HG02678 (cell line): Measurements from ENCODE around the gene ATP8A1.

Experiments used
- ATAC-seq: cut with Tn5 transposase; IDR thresholded peaks from one replicate; pipeline ENCODE4 v1.9.1; 2021; ENCODE audit warnings: mild to moderate bottlenecking, moderate library complexity; ENCODE audit not compliant: unreplicated experiment

ATP8A1 gene

GRCh38 chr4:42420140-42420539, 236.8 kb downstream of the ATP8A1 start:
- ATAC-seq: no peak

- ATAC-seq: no peak
Measured at GRCh38 chr4:42417550-42417949, 239.4 kb downstream of the ATP8A1 start.

GRCh38 chr4:42416017-42416416, 240.9 kb downstream of the ATP8A1 start:
- no peak for ATAC-seq

GRCh38 chr4:42415281-42415680, 241.6 kb downstream of the ATP8A1 start:
- no peak for ATAC-seq

- ATAC-seq: no peak
Measured at GRCh38 chr4:42412251-42412650, 244.7 kb downstream of the ATP8A1 start.

GRCh38 chr4:42411803-42412202, 245.1 kb downstream of the ATP8A1 start:
- no peak for ATAC-seq

GRCh38 chr4:42410446-42410845, 246.5 kb downstream of the ATP8A1 start:
- no peak for ATAC-seq

GRCh38 chr4:42404001-42404400, 252.9 kb downstream of the ATP8A1 start:
- ATAC-seq: no peak

- ATAC-seq: no peak
Measured at GRCh38 chr4:42401171-42401570, 255.7 kb downstream of the ATP8A1 start.

- no peak for ATAC-seq
Measured at GRCh38 chr4:42399393-42399792, 257.5 kb downstream of the ATP8A1 start.

GRCh38 chr4:42398871-42399331, 258.0 kb downstream of the ATP8A1 start:
- no peak for ATAC-seq

GRCh38 chr4:42398171-42398870, 258.6 kb downstream of the ATP8A1 start:
- peak; percentile 27 for ATAC-seq

GRCh38 chr4:42397635-42398170, 259.2 kb downstream of the ATP8A1 start:
- ATAC-seq: peak; percentile 34

GRCh38 chr4:42396752-42397634, 259.9 kb downstream of the ATP8A1 start, which contains the start of gene SHISA3:
Gene SHISA3 (plus strand): TSS chr4:42397488. CDS start chr4:42398057, 569 bp downstream.
- ATAC-seq: peak; percentile 38

GRCh38 chr4:42396361-42396751, 260.5 kb downstream of the ATP8A1 start:
- ATAC-seq: no peak

GRCh38 chr4:42395595-42395994, 261.3 kb downstream of the ATP8A1 start:
- no peak for ATAC-seq

GRCh38 chr4:42392436-42392835, 264.5 kb downstream of the ATP8A1 start:
- no peak for ATAC-seq

GRCh38 chr4:42391981-42392380, 264.9 kb downstream of the ATP8A1 start:
- no peak for ATAC-seq

GRCh38 chr4:42391355-42391664, 265.6 kb downstream of the ATP8A1 start:
- no peak for ATAC-seq

- no peak for ATAC-seq
Measured at GRCh38 chr4:42390622-42391354, 266.1 kb downstream of the ATP8A1 start.

GRCh38 chr4:42385516-42385915, 271.4 kb downstream of the ATP8A1 start:
- ATAC-seq: no peak
